Right lobe of liver (tissue), 6 donors: Measurements from ENCODE around the gene IRF5. TPM values are rescaled to one million over a fixed set of nuclear protein-coding genes. Genes with fewer than 3 reads are reported as not detected.
A peak's percentile ranks its signal among the peaks of the same experiment; 100 is the strongest.

Experiments used
- ATAC-seq, 4 donors: fragments of 200-7000 bp; cut with Tn5 transposase; one replicate each; pipeline ENCODE4 v1.9.1; 2020; ENCODE audit warnings: mild to moderate bottlenecking in 4 of 4, moderate library complexity in 4 of 4
- DNase-seq, 3 donors: peaks; one replicate each; pipeline ENCODE4 v3.0.0-alpha.2; 2020
- H3K27ac ChIP-seq, 3 donors: fragments of 200-600 bp; one replicate each; pipeline ENCODE4 v1.8.0; 2022
- H3K27me3 ChIP-seq, 2 donors: fragments of 200-600 bp; one replicate each; pipeline ENCODE4 v1.8.0; 2022
- H3K36me3 ChIP-seq, 4 donors: fragments of 200-600 bp; sonication (generic) in 1 of 4; one replicate each; pipeline versions ENCODE4 v1.5.1 to v1.8.0; 2017 to 2022; ENCODE audit warnings: control low read depth in 1 of 4
- H3K4me1 ChIP-seq, 4 donors: fragments of 200-600 bp; sonication (generic) in 1 of 4; one replicate each; pipeline versions ENCODE4 v1.5.1 to v1.8.0; 2017 to 2022; ENCODE audit warnings: control low read depth in 1 of 4
- H3K4me3 ChIP-seq, 3 donors: fragments of 200-600 bp; one replicate each; pipeline ENCODE4 v1.8.0; 2022
- H3K9me3 ChIP-seq, 4 donors: fragments of 200-600 bp; sonication (generic) in 1 of 4; one replicate each; pipeline versions ENCODE4 v1.5.1 to v1.8.0; 2017 to 2022; ENCODE audit warnings: control low read depth in 1 of 4
- POLR2A ChIP-seq: fragments of 450-650 bp; IDR thresholded peaks from one replicate; pipeline ENCODE4 v1.6.1; 2017; ENCODE audit warnings: antibody characterized with exemption, mild to moderate bottlenecking
- WGBS: methylation state at CpG from one replicate; pipeline ENCODE4 v1.1.6; 2018; ENCODE audit warnings: low coverage, low lambda C conversion rate; ENCODE audit not compliant: insufficient coverage; ENCODE audit errors: missing lambda C conversion rate; 5-methylcytosine and 5-hydroxymethylcytosine counted together
- intact Hi-C, 2 donors: fragments of 100-400 bp; cut with DNase I; formaldehyde crosslinking; loops; one replicate each; pipeline versions ENCODE4 v1.11.2 to v1.14.1; 2022
- total RNA-seq, 6 experiments: library from RNA; depleted of rRNA in 2 of 6; stranded (reverse); fragments of >200 nt in 2 of 6; fragmentation: NEBNext Ultra II Directional in 3 of 6; extraction: Animal tissue kit (Norgen Biotek cat#: 25700) in 3 of 6; gene quantifications; one replicate each; pipeline versions ENCODE4 v1.1.0 to v1.2.4, GENCODE V29; 2016 to 2023
- TF ChIP-seq, protein P1 (sequence below), 4 donors: fragments of 200-600 bp in 3 of 4; fragments of 450-650 bp in 1 of 4; IDR thresholded peaks; one replicate each; pipeline versions ENCODE4 v1.5.1 to v1.8.0; 2016 to 2022; ENCODE audit warnings: antibody characterized with exemption in 4 of 4, mild to moderate bottlenecking in 2 of 4
- donor health status: DM: no; HTN: yes; CAD: no.
- donor health status: DM: no; HTN: no; CAD: no.
- donor health status: DM: no; HTN: no; CAD: no.
- donor health status: DM: no; HTN: yes; CAD: no.
- donor health status: DM: no; HTN: yes; CAD: no.

The IRF5 gene
- total RNA-seq, 6 experiments from 2014 or later = 4.6 to 8.9 (median 6.4) TPM

DNA sequence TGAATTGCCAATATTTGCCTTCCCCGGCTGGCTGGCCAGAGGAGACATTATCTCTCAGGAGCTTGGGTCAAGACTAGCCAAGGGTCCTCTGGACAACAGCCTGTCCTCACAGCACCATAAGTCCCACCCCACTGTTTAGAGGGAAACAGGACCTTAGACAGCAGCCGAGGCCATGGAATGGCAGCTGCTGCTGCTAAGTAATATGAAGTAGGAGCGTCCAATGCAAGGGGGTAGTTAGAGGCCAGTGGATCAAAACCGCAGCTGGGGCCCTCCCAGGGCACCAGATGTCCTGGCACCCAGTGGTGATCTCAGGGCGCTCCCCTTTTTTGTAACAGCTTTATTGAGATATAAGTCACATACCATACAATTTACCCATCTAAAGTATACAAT, 14.3 kb upstream of the IRF5 start:
- intact Hi-C loops = no loop called here
- ATAC-seq = no peak

DNA sequence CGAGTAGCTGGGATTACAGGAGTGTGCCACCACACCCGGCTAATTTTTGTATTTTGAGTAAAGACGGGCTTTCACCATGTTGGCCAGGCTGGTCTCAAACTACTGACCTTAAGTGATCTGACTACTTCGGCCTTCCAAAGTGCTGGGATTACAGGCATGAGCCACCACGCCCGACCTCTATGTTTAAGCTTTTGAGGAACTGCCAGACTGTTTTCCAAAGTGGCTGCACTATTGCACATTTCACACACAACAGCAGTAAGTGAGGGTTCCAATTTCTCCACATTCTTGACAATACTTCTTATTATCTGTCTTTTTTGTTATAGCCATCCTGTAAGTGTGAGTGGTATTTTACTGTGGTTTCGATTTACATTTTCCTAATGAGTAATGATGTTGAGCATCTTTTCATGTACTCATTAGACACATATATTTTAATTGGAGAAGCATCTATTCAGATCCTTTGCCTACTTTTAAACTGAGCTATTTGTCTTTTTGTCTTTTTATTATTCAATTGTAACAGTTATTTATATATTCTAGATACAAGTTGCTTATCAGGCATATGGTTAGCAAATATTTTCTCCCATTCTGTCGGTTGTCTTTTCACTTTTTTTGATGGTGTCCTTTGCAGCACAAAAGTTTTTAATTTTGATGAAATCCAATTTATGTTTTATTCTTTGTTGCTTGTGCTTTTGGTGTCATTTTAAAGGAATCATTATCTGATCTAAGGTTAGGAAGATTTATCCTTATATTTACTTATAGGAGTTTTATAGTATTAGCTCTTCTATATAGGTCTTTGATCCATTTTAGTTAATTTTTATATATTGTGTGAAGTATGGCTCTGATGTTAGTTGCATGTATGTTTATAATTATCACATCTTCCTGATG, 12.8 kb upstream of the IRF5 start:
- 81% methylated on average over 8 of the region's 8 CpGs for WGBS
- no peaks in the 10 kb centered on the region for H3K27me3 ChIP-seq
- no peaks in the 10 kb centered on the region for H3K4me1 ChIP-seq
- H3K9me3 ChIP-seq = no peaks in the 10 kb centered on the region
- intact Hi-C loops = no loop called here
- H3K4me3 ChIP-seq = no peak overlapping the region
- DNase-seq (no peak), ATAC-seq (no peak)
- H3K36me3 ChIP-seq = no peaks in the 10 kb centered on the region
- H3K27ac ChIP-seq = no peak overlapping the region
- TF ChIP-seq, protein P1, sequence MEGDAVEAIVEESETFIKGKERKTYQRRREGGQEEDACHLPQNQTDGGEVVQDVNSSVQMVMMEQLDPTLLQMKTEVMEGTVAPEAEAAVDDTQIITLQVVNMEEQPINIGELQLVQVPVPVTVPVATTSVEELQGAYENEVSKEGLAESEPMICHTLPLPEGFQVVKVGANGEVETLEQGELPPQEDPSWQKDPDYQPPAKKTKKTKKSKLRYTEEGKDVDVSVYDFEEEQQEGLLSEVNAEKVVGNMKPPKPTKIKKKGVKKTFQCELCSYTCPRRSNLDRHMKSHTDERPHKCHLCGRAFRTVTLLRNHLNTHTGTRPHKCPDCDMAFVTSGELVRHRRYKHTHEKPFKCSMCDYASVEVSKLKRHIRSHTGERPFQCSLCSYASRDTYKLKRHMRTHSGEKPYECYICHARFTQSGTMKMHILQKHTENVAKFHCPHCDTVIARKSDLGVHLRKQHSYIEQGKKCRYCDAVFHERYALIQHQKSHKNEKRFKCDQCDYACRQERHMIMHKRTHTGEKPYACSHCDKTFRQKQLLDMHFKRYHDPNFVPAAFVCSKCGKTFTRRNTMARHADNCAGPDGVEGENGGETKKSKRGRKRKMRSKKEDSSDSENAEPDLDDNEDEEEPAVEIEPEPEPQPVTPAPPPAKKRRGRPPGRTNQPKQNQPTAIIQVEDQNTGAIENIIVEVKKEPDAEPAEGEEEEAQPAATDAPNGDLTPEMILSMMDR (IDR thresholded peaks at IDR 0.05) = no peak
- no peak for TF ChIP-seq POLR2A

More for the DNA sequence above, 14.3 kb upstream of the IRF5 start:
- DNase-seq = no peak
- Histone ChIP-seq H3K27ac (no peak overlapping the region), H3K27me3 (no peaks in the 10 kb centered on the region), H3K9me3 (no peaks in the 10 kb centered on the region), H3K36me3 (no peaks in the 10 kb centered on the region), H3K4me3 (no peak overlapping the region), H3K4me1 (no peaks in the 10 kb centered on the region)
- 33% methylated on average over 2 of the region's 5 CpGs for WGBS
- TF ChIP-seq, protein P1 (IDR thresholded peaks at IDR 0.05) = no peak
- no peak for TF ChIP-seq POLR2A

DNA sequence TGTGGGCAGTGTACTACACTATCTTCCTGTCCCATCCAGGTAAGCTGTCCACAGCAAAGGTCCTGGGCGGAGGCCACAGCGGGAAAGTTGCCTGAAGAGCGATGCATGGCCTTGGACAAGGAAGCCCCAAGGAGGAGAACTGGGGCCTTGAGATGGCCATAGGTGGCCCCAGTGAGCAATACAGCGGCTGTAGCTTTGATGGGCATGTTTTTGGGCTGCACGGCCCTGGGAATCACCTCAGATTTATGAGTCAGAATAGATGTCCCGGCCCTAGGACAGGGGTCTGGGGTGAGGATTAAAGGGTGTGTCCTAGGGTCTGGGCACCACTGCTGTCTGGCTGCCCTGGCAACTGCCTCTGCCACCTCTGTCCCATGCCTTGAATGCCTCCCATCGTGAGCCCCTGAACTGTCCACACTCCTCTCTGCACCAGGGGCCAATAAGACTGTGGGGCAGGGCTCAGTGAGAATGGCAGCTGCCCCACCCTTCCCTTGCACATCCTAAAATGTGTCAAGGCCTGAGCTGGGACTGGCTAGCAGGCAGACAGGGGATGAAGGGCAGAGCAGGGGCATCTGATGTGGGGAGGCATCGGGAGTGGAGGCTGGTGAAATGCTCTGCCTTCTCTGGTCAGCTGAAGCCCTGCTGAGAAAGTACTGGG, 9.4 kb upstream of the IRF5 start:
- no peak for DNase-seq
- no peaks in the 10 kb centered on the region for H3K27me3 ChIP-seq
- intact Hi-C loops = no loop called here
- no peak for TF ChIP-seq POLR2A
- TF ChIP-seq, protein P1 (IDR thresholded peaks at IDR 0.05) = no peak
- ATAC-seq = no peak
- H3K9me3 ChIP-seq = no peaks in the 10 kb centered on the region
- no peaks in the 10 kb centered on the region for H3K4me1 ChIP-seq
- no peak overlapping the region for H3K27ac ChIP-seq
- WGBS = 96% methylated on average over 3 of the region's 8 CpGs
- H3K36me3 ChIP-seq = no peaks in the 10 kb centered on the region
- H3K4me3 ChIP-seq = no peak overlapping the region

DNA sequence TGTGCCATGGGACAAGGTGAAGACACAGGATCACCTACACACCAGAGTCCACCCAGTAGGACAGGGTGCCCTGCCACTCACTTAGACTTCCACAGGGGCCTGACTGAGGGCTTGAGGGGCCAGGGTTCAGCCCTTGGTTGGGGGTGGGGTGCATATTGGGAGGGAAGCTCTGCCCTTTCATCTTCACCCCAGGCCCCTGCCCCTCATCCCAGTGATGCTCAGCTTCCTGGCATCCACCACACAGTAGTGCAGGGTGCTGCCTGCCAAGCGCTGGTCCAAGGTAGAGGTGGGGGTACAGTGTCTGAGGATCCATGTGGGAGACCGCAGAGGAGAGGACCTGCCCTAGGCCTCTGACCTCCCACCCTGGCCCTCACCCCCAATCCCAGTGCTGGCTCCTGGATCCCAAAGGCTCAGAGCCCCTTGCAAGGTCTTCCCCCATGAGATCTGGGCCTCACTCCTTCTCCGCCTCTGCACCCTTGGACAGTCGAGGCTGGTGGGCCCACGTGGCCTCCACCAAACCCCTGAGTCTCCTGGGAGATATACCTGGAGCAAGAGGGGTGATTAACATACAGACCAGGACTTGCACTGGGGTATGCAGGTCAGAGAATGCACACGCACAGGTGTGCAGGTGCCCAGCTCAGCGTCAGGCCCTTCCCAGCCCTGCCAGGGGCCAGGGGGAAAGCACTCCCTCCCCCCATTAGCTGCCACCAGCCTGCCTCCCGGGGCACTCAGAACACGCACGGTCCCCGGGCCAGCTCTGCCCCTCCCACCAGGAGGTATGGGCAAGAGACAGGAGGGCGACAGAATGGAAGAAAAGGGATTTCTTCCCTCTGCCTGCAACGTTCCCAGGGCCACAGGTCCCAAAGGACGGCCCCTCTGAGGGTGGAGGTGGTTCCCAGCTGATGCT, 8.6 kb upstream of the IRF5 start:
- DNase-seq (no peak), ATAC-seq (peak in 1 of 4 donors; percentile 14)
- no peaks in the 10 kb centered on the region for H3K27me3 ChIP-seq
- 53% methylated on average over 3 of the region's 14 CpGs for WGBS
- H3K4me1 ChIP-seq = peaks cover 0 to 1% (median 0%) of the 10 kb centered on the region in 4 donors
- H3K27ac ChIP-seq = no peak overlapping the region
- H3K9me3 ChIP-seq = no peaks in the 10 kb centered on the region
- no peaks in the 10 kb centered on the region for H3K36me3 ChIP-seq
- intact Hi-C loops = no loop called here
- H3K4me3 ChIP-seq = no peak overlapping the region
- TF ChIP-seq, protein P1 (IDR thresholded peaks at IDR 0.05) = no peak
